GM21515 (cell line): ENCODE results near the gene RANBP9.

Experiments used
- ATAC-seq: cut with Tn5 transposase; IDR thresholded peaks from one replicate; pipeline ENCODE4 v1.9.1; 2021; ENCODE audit not compliant: unreplicated experiment

The RANBP9 gene

GRCh38 chr6:13655700-13656099 is 55.9 kb downstream of the RANBP9 start:
- no peak for ATAC-seq

- ATAC-seq = no peak
These were observed 57.1 kb downstream of the RANBP9 start for GRCh38 chr6:13654496-13654895.

- no peak for ATAC-seq
These were observed 58.3 kb downstream of the RANBP9 start for GRCh38 chr6:13653296-13653695.

DNA sequence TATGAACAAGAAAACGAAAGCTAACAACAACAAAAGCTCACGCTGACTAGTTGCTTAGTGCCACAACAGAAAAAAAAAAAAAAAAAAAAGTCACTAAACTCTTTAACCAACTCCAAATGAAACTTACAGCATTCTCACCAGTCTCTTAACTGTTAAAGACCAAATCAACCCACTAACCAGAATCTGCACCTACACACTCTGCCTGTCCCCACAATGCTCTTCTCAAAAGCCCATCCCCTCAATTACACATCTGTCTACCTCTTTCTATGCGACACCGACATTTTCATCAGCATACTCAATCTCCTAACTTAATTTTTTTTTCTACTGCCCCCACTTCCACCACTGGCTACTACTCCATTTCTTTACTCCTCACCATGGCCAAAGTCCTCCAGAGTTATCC is 62.2 kb downstream of the RANBP9 start:
- ATAC-seq = no peak

DNA sequence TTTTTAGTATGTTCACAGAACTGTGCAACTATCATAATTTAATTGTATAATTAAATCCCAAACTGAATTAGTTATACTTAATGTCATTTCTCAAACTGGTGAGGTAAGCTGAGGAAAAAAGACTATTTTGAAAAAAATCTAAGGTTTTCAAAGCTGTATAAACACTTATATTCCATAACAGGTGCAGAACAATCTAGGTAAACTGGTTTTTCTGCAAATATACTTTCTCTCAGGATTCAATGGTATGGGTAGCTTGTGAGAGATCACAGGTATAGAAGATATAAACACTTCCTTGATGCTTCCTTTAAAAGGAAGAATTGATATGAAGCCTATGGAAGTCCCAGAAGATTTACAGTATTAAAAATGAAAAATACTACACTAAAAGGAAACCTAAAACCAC is 62.8 kb downstream of the RANBP9 start:
- no peak for ATAC-seq

DNA sequence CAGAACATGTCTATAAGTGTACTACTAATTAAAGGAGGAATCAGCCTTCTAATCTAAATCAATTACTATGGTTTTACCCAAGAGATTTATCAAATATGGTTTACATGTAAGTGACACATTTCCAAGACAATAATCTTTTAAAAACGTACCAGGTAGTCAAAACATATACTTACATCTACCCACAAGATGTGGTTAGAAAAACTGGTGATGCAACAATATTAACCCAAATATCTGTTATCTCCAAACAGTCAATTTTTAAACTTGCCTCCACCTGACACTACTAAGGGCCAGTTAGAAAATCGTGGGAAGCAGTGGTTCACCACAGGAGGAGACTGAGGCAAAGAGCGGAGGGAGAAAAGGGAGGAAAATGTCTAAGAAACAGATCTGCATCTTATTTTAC is 68.5 kb downstream of the RANBP9 start:
- no peak for ATAC-seq

DNA sequence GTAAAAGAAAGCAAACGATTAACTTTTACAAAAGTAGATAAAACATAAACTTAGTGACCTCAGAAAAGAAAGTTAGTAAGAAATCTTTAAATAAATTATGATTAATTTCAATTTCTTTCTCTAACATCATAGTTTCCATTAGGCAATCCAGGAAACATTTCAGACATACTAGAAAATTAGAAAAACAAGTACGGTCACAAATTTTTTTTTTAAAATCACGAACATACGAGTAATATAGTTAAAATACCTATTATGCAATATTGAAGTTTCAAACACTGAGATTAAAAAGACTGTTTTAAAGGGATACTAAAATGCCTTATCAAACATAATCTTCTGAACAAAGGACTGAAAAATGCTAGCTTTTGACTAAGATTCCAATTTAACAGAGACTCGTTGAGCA is 70.3 kb downstream of the RANBP9 start:
- ATAC-seq = no peak

DNA sequence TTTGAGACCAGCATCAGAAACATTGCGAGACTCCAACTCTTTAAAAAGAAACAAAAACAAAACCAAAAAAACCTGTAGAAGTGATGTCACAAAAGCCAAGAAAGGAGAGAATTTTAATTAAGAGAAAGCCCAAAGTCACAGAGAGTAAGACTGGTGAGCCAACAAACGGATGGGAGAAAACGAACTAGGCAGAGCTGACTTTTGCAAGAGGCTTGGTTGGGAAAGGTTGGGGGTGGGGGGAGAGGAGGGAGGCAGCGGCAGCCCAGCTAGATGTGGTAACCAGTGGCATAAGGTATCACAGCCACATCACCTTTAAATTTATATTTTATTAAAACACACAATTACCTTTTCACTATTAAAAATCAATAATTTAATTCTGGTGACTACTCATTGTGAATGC is 73.0 kb downstream of the RANBP9 start:
- no peak for ATAC-seq

DNA sequence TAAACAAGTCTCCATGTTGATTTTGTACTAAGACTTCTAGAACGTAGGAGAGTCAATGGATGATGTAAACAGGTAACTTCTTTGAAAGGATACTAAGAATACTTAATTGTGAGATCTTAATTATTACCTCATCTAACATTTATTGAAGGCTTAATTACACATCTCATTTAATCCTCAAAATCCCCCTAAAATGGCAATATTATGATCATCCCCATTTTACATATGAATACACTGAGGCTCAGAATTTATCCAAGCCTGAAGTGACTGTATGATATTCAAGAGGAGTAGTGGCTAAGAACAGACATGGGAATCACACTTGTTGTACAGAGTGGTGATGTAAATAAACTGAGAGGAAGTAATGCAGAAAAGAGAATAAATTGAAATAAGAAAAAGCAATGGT is 73.6 kb downstream of the RANBP9 start:
- ATAC-seq = no peak

DNA sequence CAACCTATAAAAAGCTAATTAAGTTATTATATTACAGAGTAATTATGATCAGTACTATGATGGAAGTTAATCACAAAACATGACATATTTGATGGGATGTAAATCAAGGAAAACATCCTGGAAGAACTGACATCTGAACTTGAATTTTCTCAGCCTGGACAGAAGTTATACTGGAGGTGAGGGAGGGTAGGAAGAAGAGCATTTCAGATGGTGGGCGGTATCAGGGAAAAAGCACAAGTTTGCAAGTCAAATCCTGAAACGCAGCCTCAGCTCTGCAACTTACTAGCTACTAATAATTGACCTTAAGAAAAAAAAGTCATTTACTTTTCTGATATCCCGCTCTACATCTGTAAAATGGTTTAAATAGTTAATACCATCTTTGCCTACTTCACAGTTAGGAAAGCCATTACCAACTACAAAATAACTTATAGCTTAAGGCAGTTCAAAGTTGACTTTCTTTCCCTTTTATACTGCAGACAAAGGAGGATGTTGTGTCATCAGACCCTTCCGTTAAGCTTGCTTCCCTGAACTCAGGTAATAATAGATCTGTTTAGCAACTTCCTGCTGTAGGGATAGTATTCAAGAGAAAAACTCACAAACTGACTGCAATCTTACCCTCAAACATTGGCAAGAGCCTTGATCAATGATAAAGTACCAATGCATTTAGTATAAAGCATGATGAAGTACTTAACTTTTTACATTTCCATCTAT is 75.5 kb downstream of the RANBP9 start:
- ATAC-seq = no peak

GRCh38 chr6:13633343-13633742 is 78.3 kb downstream of the RANBP9 start:
- no peak for ATAC-seq

DNA sequence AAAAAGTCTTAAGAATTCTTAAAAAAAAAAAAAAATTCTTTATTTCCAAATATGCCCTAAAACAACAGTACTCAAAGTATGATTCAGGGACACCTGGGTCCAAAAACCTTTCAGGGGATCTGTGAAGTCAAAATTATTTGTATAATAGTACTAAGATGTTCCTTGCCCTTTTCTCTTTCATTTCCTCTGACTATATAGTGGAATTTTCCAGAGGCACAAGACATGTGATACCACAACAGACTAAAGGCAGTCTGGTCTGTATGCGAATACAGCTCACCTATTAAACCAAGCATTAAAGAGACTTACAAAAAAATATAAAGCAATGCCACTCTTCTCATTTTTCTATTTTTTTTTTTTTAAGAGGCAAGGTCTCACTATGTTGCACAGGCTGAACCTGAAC is 81.1 kb downstream of the RANBP9 start:
- ATAC-seq = no peak

DNA sequence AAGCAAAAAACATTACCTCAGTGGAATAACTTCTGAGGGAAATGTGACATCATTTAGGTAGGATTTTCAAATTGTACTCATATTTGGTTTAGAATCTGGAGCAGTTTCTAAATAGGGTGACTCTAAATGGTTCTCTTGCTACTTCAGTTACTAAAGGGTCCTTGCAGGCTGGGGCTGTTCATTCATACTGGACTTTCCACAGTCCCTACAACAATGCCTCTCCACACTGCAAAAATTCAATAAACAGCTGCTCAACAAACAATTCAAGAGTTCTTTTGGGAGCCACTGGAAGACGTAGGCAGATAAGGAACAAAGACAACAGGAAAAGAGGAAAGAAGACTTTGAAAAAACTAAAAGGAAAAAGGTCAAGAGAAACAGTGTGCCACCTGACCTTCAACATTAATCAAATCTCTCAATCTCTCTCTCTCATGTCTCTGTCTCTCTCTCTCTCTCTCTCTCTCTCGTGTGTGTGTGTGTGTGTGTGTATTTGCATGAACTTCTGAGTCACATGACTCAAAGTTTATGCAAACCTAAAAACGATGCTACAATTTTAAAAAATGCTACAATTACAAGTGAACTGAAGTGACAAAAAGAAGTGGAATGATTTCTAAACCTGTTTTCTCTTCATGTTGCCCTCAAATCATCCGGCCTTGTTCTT is 82.0 kb downstream of the RANBP9 start:
- ATAC-seq = no peak

GRCh38 chr6:13624871-13625288 is 86.8 kb downstream of the RANBP9 start:
- no peak for ATAC-seq

GRCh38 chr6:13617066-13617465 is 94.6 kb downstream of the RANBP9 start:
- ATAC-seq = no peak

DNA sequence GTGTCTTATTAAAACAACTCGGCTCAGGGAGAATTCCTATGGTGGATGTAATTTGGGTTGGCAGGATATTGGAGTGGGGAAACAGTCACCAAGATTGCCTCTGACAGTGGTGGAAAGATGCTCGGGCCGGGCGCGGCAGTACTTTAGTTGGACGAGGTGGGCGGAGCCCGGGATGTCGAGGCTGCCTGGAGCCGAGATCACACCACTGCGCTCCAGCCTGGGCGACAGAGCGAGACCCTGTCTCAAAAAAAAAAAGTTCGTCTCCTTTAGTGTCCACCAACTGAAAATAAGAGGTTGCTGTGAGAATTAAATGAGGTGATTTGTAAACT is 95.9 kb downstream of the RANBP9 start:
- ATAC-seq = no peak

GRCh38 chr6:13614926-13615791 is 96.5 kb downstream of the RANBP9 start, which contains the start of gene NOL7:
TSS of gene NOL7 (plus strand) at chr6:13615335. CDS start at chr6:13615359, 24 bp downstream.
- ATAC-seq = peak; percentile 87

DNA sequence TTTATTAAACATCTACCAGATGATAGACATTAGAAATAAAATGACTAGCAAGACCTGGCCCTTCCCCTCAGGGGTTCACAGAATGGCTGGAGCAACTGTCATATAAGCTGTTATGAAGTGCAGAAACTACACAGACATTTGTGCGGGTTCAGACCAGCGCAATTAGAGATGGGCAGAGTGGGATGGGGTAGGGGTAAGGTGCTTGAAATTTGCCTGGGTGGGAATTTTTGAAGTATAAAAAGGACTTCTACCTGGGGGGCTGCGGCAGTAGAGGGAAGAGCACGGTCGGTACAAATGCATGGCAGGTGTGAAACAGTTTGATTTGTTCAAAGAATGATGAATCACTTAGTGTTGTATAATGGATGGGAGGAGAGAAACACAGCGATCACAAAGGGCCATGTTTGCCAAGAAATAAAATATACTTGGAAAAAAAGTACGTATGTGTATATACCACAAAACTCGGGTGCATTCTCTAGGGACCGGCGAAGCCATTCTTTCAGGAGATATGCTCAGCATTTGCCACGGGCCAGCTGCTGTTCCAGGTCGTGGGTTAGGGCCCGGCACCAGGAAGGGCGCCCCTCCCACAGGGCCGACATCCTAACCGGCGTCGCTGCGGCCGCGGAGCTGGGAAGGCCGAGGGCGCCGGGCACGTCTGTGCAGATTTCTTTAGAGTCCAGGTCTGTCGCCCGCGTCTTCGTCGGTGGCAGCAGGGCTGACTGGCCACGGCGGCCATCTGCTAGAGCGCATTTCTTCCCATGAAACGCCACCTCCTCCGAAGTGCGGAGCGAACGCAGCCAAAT is 97.3 kb downstream of the RANBP9 start:
- ATAC-seq = peak; percentile 19

DNA sequence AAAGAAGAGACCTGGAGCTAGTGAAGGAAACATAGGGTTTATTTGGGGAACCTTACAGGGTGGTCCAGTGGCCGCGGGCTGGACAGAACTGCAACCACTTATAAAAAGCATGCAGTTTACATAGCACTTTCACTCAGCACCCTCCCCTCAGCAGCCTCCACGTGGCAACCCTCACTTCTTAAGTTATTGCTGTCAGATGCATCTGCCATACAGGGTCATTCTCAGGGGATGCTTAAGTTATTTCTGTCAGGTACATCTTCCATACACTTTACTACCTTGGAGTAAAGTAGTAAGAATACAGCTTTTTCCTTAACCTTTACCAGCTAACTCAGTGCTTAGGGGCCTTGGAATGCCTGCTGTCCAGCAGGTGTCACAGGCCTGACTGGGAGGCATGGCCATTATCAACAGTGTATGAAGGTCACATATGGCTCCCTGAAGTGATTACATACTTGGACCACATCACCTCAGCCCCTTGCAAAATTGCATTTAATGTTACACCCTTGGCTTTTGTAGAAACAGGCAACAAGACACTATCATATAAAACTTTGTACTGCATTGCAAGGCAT is 98.5 kb downstream of the RANBP9 start:
- no peak for ATAC-seq

GRCh38 chr6:13611715-13612114 is 99.9 kb downstream of the RANBP9 start:
- no peak for ATAC-seq

- no peak for ATAC-seq
These were observed 106.0 kb downstream of the RANBP9 start for GRCh38 chr6:13605634-13606033.
